Endothelial cell of umbilical vein (primary cell): ENCODE results near the gene AP5M1. TPM values are rescaled to one million over a fixed set of nuclear protein-coding genes. Genes with fewer than 3 reads are reported as not detected.
"Not testable (repeated sequence)": the region's sequence is repeated elsewhere in the genome, so short reads cannot be mapped to it uniquely, and the experiment has no call there.

ENCODE experiments used
- BruUV-seq: library from RNA; stranded (reverse); fragments of 400-500 nt; replicated peaks from 2 replicates; lab custom pipeline; 2021; lab: Mats Ljungman, UMichigan
- CTCF ChIA-PET: fragments of 300-600, 350-600 bp; sonication (Branson Sonifier 250); formaldehyde crosslinking; loops from one replicate; lab custom pipeline; 2021; ENCODE audit warnings: antibody characterized with exemption, inconsistent platforms; lab: Charles Lee
- POLR2A ChIA-PET: fragments of 300-600, 350-600 bp; sonication (Branson Sonifier 250); formaldehyde crosslinking; loops from one replicate; lab custom pipeline; 2021; ENCODE audit warnings: antibody characterized with exemption, inconsistent platforms; lab: Charles Lee
- DNase-seq: peaks from one replicate; pipeline ENCODE4 v3.0.0-alpha.2; 2011; ENCODE audit warnings: low read depth, low spot score
- FAIRE-seq: peaks from 2 replicates; lab custom pipeline; 2011; peaks lifted over from hg19 to GRCh38; lab: Jason Lieb, UNC
- H2AFZ ChIP-seq: 2 replicates; pipeline ENCODE4 v1.6.0; 2012; ENCODE audit warnings: low read depth, low read length, control low read depth, inconsistent platforms
- H3K27ac ChIP-seq: 2 replicates; pipeline ENCODE4 v1.5.1; 2011; ENCODE audit warnings: low read depth, mild to moderate bottlenecking, control low read depth, low read length, moderate library complexity; ENCODE audit not compliant: insufficient read depth
- H3K27me3 ChIP-seq, 2 experiments: 2 replicates each; pipeline versions ENCODE4 v1.6.0 to v1.6.1; 2011; ENCODE audit warnings: low read length in 2 of 2, mixed read lengths in 1 of 2; ENCODE audit not compliant: control insufficient read depth in 2 of 2, insufficient read depth in 2 of 2
- H3K36me3 ChIP-seq, 2 experiments: 2 replicates in 1 of 2; 3 replicates in 1 of 2; pipeline ENCODE4 v1.5.1; 2011; ENCODE audit warnings: low read length in 2 of 2, mild to moderate bottlenecking in 1 of 2, moderate library complexity in 1 of 2; ENCODE audit not compliant: control insufficient read depth in 2 of 2, insufficient read depth in 2 of 2; ENCODE audit errors: extremely low read depth in 1 of 2
- H3K4me1 ChIP-seq: 3 replicates; pipeline ENCODE4 v1.5.1; 2011; ENCODE audit warnings: mild to moderate bottlenecking, low read length; ENCODE audit not compliant: control insufficient read depth, insufficient read depth; ENCODE audit errors: extremely low read depth
- H3K4me2 ChIP-seq: 2 replicates; pipeline ENCODE4 v1.6.1; 2011; ENCODE audit warnings: low read length, control low read depth, mixed read lengths; ENCODE audit not compliant: insufficient read depth
- H3K4me3 ChIP-seq, 3 experiments: fragments of 200-600 bp in 1 of 3; sonication (generic), shearing (Covaris generic) in 1 of 3; replicated peaks in 1 of 3; 2 replicates each; pipeline ENCODE4 v1.5.1; 2011 to 2016; ENCODE audit warnings: control low read depth in 3 of 3, low read length in 3 of 3, mild to moderate bottlenecking in 2 of 3, inconsistent platforms in 1 of 3, low read depth in 1 of 3, moderate library complexity in 1 of 3; ENCODE audit not compliant: insufficient read depth in 1 of 3
- H3K79me2 ChIP-seq: 2 replicates; pipeline ENCODE4 v1.6.0; 2012; ENCODE audit warnings: low read length, inconsistent platforms; ENCODE audit not compliant: control insufficient read depth, insufficient read depth
- H3K9ac ChIP-seq: replicated peaks from 2 replicates; pipeline ENCODE3; 2011; ENCODE audit warnings: low read length, control low read depth; ENCODE audit not compliant: insufficient read depth; ENCODE audit errors: extremely low read depth
- H3K9me1 ChIP-seq: replicated peaks from 3 replicates; pipeline ENCODE4 v1.6.0; 2011; ENCODE audit warnings: mild to moderate bottlenecking, low read length; ENCODE audit not compliant: control insufficient read depth, insufficient read depth; ENCODE audit errors: extremely low read depth
- H3K9me3 ChIP-seq: replicated peaks from 2 replicates; pipeline ENCODE4 v1.5.1; 2012; ENCODE audit warnings: low read length, inconsistent platforms; ENCODE audit not compliant: control insufficient read depth, insufficient read depth
- H4K20me1 ChIP-seq: replicated peaks from 2 replicates; pipeline ENCODE3; 2011; ENCODE audit warnings: mild to moderate bottlenecking, low read length; ENCODE audit not compliant: control insufficient read depth, insufficient read depth; ENCODE audit errors: extremely low read depth
- EZH2 ChIP-seq: IDR thresholded peaks from 2 replicates; pipeline ENCODE4 v1.6.1; 2012; ENCODE audit warnings: borderline replicate concordance, low read depth, mild to moderate bottlenecking, moderate library complexity, low read length, inconsistent platforms; ENCODE audit not compliant: severe bottlenecking
- FOS ChIP-seq: IDR thresholded peaks from 2 replicates; pipeline ENCODE4 v1.6.1; 2011; ENCODE audit warnings: mild to moderate bottlenecking, low read length, moderate library complexity, borderline replicate concordance; ENCODE audit not compliant: insufficient read depth
- JUN ChIP-seq: IDR thresholded peaks from 2 replicates; pipeline ENCODE4 v1.6.1; 2011; ENCODE audit warnings: borderline replicate concordance, low read depth; ENCODE audit not compliant: insufficient read length, insufficient read depth
- MYC ChIP-seq: IDR thresholded peaks from one replicate; pipeline ENCODE4 v1.6.1; 2011; ENCODE audit warnings: mild to moderate bottlenecking, low read depth, low read length
- POLR2A ChIP-seq: IDR thresholded peaks from 2 replicates; pipeline ENCODE4 v1.6.1; 2012; ENCODE audit warnings: low read depth, mild to moderate bottlenecking, control low read depth, low read length
- POLR2AphosphoS5 ChIP-seq: IDR thresholded peaks from 2 replicates; pipeline ENCODE4 v1.6.1; 2012; ENCODE audit warnings: low read depth, mild to moderate bottlenecking, control low read depth, low read length, moderate library complexity; ENCODE audit not compliant: insufficient read depth
- dilution Hi-C: fragments of 300-500 bp; cut with MboI; formaldehyde crosslinking; loops from one replicate; pipeline ENCODE4 v1.15.0; 2019; ENCODE audit warnings: low sequenced_read_pairs; ENCODE audit not compliant: extremely low pct_ligation_motif_present
- intact Hi-C: fragments of 100-400 bp; cut with micrococcal nuclease; formaldehyde crosslinking; loops from one replicate; pipeline ENCODE4 v1.10.0; 2022
- polyA plus RNA-seq, 4 experiments: library from polyadenylated mRNA; depleted of rRNA in 3 of 4; stranded (reverse) in 3 of 4; unstranded in 1 of 4; fragments of >200 nt; gene quantifications; 2 replicates each; pipeline versions ENCODE4 v1.2.1 to v1.2.3, GENCODE V29; 2011 to 2012; ENCODE audit warnings: missing spikeins in 1 of 4
- total RNA-seq: library from RNA; stranded (reverse); gene quantifications from 2 replicates; pipeline ENCODE4 v1.2.3, GENCODE V29; 2021

The AP5M1 gene
- total and polyA plus RNA-seq, 2 donors (not counting 3 experiments of a cell fraction or from before 2014, with no cell fraction given): 14.8 to 38.7 TPM

DNA sequence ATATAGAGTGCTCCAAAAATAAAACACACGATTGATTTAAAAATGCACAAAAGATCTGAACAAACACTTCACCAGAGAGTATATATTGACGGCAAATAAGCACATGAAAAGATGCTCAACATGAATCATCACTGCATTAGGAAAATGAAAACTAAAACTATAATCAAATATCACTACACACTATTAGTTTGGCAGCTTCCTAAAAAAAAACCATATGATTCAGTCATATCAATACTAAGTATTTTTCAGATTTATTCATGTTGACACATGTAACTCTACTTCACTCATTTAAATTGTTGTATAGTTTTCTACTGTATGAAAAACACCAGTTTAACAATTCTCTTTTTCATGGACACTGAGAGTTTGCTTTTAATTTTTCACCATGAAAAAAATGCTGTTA lies 41.7 kb upstream of the AP5M1 start:
- dilution Hi-C loops (no loop called here), intact Hi-C loops (no loop called here)
- no TSS peak for BruUV-seq
- peaks cover 0 to 9% of the 10 kb centered on the region in 2 experiments for H3K36me3 ChIP-seq
- H3K9ac ChIP-seq: no peak overlapping the region
- no peak overlapping the region for H3K4me2 ChIP-seq
- FAIRE-seq: no peak
- H3K9me3 ChIP-seq: no peaks in the 10 kb centered on the region
- peaks cover 3% of the 10 kb centered on the region for H4K20me1 ChIP-seq
- TF ChIP-seq POLR2AphosphoS5 (no peak), MYC (no peak), JUN (no peak), EZH2 (no peak), POLR2A (no peak), FOS (no peak)
- no peak for DNase-seq
- H3K27me3 ChIP-seq: no peaks in the 10 kb centered on the region
- ChIA-PET CTCF (no interaction called here), POLR2A (no interaction called here)
- H3K79me2 ChIP-seq: peaks cover 8% of the 10 kb centered on the region
- peaks cover 9% of the 10 kb centered on the region for H3K4me1 ChIP-seq
- H2AFZ ChIP-seq: no peak overlapping the region
- no peak overlapping the region for H3K4me3 ChIP-seq
- H3K27ac ChIP-seq: no peak overlapping the region
- no peaks in the 10 kb centered on the region for H3K9me1 ChIP-seq

DNA sequence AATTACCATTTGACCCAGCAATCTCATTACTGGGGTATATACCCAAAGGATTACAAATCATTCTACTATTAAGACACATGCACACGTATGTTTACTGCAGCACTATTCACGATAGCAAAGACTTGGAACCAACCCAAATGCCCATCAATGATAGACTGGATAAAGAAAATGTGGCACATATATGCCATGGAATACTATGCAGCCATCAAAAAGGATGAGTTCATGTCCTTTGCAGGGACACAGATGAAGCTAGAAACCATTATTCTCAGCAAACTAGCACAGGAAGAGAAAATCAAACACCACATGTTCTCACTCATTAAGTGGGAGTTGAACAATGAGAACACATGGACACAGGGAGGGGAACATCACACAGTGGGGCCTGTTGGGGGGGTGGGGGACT lies 40.5 kb upstream of the AP5M1 start:
- H4K20me1 ChIP-seq, H3K9me1 ChIP-seq, H3K79me2 ChIP-seq, H3K4me3 ChIP-seq, FAIRE-seq, H3K4me2 ChIP-seq, H3K9ac ChIP-seq, DNase-seq, H3K27me3 ChIP-seq, H3K27ac ChIP-seq, H3K9me3 ChIP-seq, H2AFZ ChIP-seq, POLR2A ChIA-PET, BruUV-seq, intact Hi-C loops, dilution Hi-C loops, H3K4me1 ChIP-seq, CTCF ChIA-PET: not testable (repeated sequence)
- H3K36me3 ChIP-seq: peaks cover 0 to 11% of the 10 kb centered on the region in 2 experiments
